WTC11 (cell line): Measurements from ENCODE around the gene PNPLA6. TPM values are rescaled to one million over a fixed set of nuclear protein-coding genes. Genes with fewer than 3 reads are reported as not detected.
A peak's percentile ranks its signal among the peaks of the same experiment; 100 is the strongest.

ENCODE experiments used
- ATAC-seq: fragments of 200-7000 bp; cut with Tn5 transposase; 2 replicates; pipeline ENCODE4 v1.10.0; 2021; ENCODE audit warnings: mild to moderate bottlenecking, moderate library complexity
- CTCF ChIA-PET: fragments of 300-600 bp; sonication (Branson Sonifier 250); formaldehyde crosslinking; loops from one replicate; lab custom pipeline; 2021; ENCODE audit warnings: antibody characterized with exemption; lab: Charles Lee
- POLR2A ChIA-PET: fragments of 350-600 bp; sonication (Branson Sonifier 250); formaldehyde crosslinking; loops from one replicate; lab custom pipeline; 2021; ENCODE audit warnings: antibody characterized with exemption; lab: Charles Lee
- DNase-seq: peaks from one replicate; pipeline ENCODE4 v3.0.0; 2021; ENCODE audit warnings: low spot score
- H3K27ac Mint-ChIP-seq: 2 replicates; pipeline ENCODE4 v1.8.0; 2021; ENCODE audit warnings: mixed read lengths
- H3K27me3 Mint-ChIP-seq: 2 replicates; pipeline ENCODE4 v1.8.0; 2021; ENCODE audit warnings: low read depth, mild to moderate bottlenecking, moderate library complexity, mixed read lengths
- H3K36me3 Mint-ChIP-seq: 2 replicates; pipeline ENCODE4 v1.8.0; 2021; ENCODE audit warnings: mixed read lengths
- H3K4me1 Mint-ChIP-seq: 2 replicates; pipeline ENCODE4 v1.8.0; 2022; ENCODE audit warnings: mixed read lengths
- H3K4me3 Mint-ChIP-seq: 2 replicates; pipeline ENCODE4 v1.8.0; 2021; ENCODE audit warnings: mild to moderate bottlenecking, moderate library complexity, mixed read lengths
- H3K9me3 Mint-ChIP-seq: 2 replicates; pipeline ENCODE4 v1.8.0; 2021; ENCODE audit warnings: mixed read lengths
- ELF4 ChIP-seq: sonication (generic); formaldehyde crosslinking; IDR thresholded peaks from 2 replicates; pipeline ENCODE4 v1.8.1; 2022; ENCODE audit warnings: low read depth, mild to moderate bottlenecking, moderate library complexity, missing genetic modification reagents
- GABPB1 ChIP-seq: sonication (generic); formaldehyde crosslinking; IDR thresholded peaks from 2 replicates; pipeline ENCODE4 v1.8.1; 2023; ENCODE audit warnings: mild to moderate bottlenecking, missing genetic modification reagents
- GTF2I ChIP-seq: fragments of 250-450 bp; sonication (Bioruptor Pico); conservative IDR thresholded peaks from 2 replicates; pipeline ENCODE4 v1.4.0; 2021; ENCODE audit warnings: mild to moderate bottlenecking
- HMGA2 ChIP-seq: fragments of 250-450 bp; sonication (Bioruptor Pico); IDR thresholded peaks from 2 replicates; pipeline ENCODE4 v1.4.0; 2021; ENCODE audit warnings: mild to moderate bottlenecking, moderate library complexity
- IRF2 ChIP-seq: sonication (generic); formaldehyde crosslinking; IDR thresholded peaks from 2 replicates; pipeline ENCODE4 v1.8.0; 2022; ENCODE audit warnings: low read depth, missing genetic modification reagents, borderline replicate concordance
- JAZF1 ChIP-seq: fragments of 250-450 bp; sonication (Bioruptor Pico); IDR thresholded peaks from 2 replicates; pipeline ENCODE4 v1.9.0; 2021; ENCODE audit warnings: moderate library complexity, mild to moderate bottlenecking, inconsistent platforms
- KAT7 ChIP-seq: sonication (generic); formaldehyde crosslinking; IDR thresholded peaks from 2 replicates; pipeline ENCODE4 v1.8.1; 2023; ENCODE audit warnings: missing genetic modification reagents, mild to moderate bottlenecking, borderline replicate concordance
- ZBTB21 ChIP-seq: sonication (generic); formaldehyde crosslinking; IDR thresholded peaks from 2 replicates; pipeline ENCODE4 v1.8.1; 2023; ENCODE audit warnings: mild to moderate bottlenecking, missing genetic modification reagents, borderline replicate concordance
- ZNF219 ChIP-seq: sonication (generic); formaldehyde crosslinking; IDR thresholded peaks from 2 replicates; pipeline ENCODE4 v1.8.0; 2023; ENCODE audit warnings: missing genetic modification reagents, mild to moderate bottlenecking, borderline replicate concordance
- ZNF263 ChIP-seq: sonication (generic); formaldehyde crosslinking; IDR thresholded peaks from 2 replicates; pipeline ENCODE4 v1.8.1; 2022; ENCODE audit warnings: low read depth, mild to moderate bottlenecking, moderate library complexity, missing genetic modification reagents
- total RNA-seq: library from RNA; stranded (reverse); gene quantifications from 3 replicates; pipeline ENCODE4 v1.2.3, GENCODE V29; 2021
- TF ChIP-seq, protein P1 (sequence below): fragments of 200-600 bp; IDR thresholded peaks from 2 replicates; pipeline ENCODE4 v1.8.0; 2022; ENCODE audit warnings: antibody characterized with exemption
- TF ChIP-seq, protein P2 (sequence below): sonication (generic); formaldehyde crosslinking; conservative IDR thresholded peaks from 2 replicates; pipeline ENCODE4 v1.8.1; 2023; ENCODE audit warnings: mild to moderate bottlenecking, low read depth, missing genetic modification reagents, moderate library complexity
- TF ChIP-seq, protein P3 (sequence below): sonication (generic); formaldehyde crosslinking; IDR thresholded peaks from 2 replicates; pipeline ENCODE4 v1.8.1; 2023; ENCODE audit warnings: mild to moderate bottlenecking, moderate library complexity, missing genetic modification reagents
- TF ChIP-seq, protein P4 (sequence below): sonication (generic); formaldehyde crosslinking; IDR thresholded peaks from 2 replicates; pipeline ENCODE4 v1.8.1; 2023; ENCODE audit warnings: mild to moderate bottlenecking, missing genetic modification reagents
- TF ChIP-seq, protein P5 (sequence below): sonication (generic); formaldehyde crosslinking; IDR thresholded peaks from 2 replicates; pipeline ENCODE4 v1.8.1; 2022; ENCODE audit warnings: mild to moderate bottlenecking, missing genetic modification reagents, moderate library complexity, borderline replicate concordance
- TF ChIP-seq, protein P6 (sequence below): sonication (generic); formaldehyde crosslinking; IDR thresholded peaks from 2 replicates; pipeline ENCODE4 v1.8.0; 2023; ENCODE audit warnings: mild to moderate bottlenecking, missing genetic modification reagents
- TF ChIP-seq, protein P7 (sequence below): fragments of 250-450 bp; sonication (Bioruptor Pico); IDR thresholded peaks from 2 replicates; pipeline ENCODE4 v1.9.0; 2021; ENCODE audit warnings: moderate library complexity, mild to moderate bottlenecking, inconsistent platforms, borderline replicate concordance
- TF ChIP-seq, protein P8 (sequence below): sonication (generic); formaldehyde crosslinking; IDR thresholded peaks from 2 replicates; pipeline ENCODE4 v1.8.1; 2023; ENCODE audit warnings: mild to moderate bottlenecking, missing genetic modification reagents, moderate library complexity

PNPLA6 gene
- total RNA-seq, 1 experiment from 2014 or later: 149 TPM

DNA sequence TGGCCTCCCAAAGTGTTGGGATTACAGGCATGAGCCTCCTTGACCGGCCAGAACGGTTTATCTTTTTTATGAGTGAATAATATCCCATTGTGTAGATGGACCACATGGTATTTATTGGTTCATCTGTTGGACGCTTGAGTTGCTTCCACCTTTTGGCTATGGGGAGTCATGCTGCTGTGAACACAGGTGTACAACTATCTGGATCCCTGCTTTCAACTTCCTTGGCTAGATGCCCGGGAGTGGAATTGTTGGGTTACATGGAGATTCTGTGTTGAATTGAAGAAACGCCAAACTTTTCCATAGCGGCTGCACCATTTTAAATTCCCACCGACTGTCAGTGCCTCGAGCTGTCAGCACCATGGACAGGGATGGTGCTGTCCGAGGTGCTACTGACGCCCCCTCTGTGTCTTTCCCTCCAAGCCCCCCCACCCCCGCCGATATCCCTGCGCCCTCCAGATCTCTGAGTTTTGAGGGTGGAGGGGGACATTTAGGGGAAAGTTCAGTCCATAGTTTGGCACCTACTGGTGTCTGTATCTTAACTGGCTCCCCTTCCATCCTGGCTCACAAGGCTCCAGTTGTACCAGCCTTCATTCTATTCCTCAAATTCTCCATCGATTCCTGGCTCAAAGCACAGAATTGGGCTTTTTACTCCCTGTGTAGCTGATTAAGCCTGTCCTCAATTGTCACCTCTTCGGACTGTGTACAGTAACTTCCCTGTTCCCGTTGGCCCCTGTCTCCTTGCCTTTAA lies 27.3 kb downstream of the PNPLA6 start (continued):
- TF ChIP-seq GABPB1 (CRISPR knock-in tag) (0 out of 2 replicates have a peak, but pooled peaks have one; percentile 18), ELF4 (CRISPR knock-in tag) (peak; percentile 97), GTF2I (CRISPR knock-in tag) (no peak), HMGA2 (no peak), ZNF263 (peak; percentile 72; the same call in 1 of the 2 replicates)
- TF ChIP-seq, protein P1, sequence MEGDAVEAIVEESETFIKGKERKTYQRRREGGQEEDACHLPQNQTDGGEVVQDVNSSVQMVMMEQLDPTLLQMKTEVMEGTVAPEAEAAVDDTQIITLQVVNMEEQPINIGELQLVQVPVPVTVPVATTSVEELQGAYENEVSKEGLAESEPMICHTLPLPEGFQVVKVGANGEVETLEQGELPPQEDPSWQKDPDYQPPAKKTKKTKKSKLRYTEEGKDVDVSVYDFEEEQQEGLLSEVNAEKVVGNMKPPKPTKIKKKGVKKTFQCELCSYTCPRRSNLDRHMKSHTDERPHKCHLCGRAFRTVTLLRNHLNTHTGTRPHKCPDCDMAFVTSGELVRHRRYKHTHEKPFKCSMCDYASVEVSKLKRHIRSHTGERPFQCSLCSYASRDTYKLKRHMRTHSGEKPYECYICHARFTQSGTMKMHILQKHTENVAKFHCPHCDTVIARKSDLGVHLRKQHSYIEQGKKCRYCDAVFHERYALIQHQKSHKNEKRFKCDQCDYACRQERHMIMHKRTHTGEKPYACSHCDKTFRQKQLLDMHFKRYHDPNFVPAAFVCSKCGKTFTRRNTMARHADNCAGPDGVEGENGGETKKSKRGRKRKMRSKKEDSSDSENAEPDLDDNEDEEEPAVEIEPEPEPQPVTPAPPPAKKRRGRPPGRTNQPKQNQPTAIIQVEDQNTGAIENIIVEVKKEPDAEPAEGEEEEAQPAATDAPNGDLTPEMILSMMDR: no peak
- TF ChIP-seq, protein P2, sequence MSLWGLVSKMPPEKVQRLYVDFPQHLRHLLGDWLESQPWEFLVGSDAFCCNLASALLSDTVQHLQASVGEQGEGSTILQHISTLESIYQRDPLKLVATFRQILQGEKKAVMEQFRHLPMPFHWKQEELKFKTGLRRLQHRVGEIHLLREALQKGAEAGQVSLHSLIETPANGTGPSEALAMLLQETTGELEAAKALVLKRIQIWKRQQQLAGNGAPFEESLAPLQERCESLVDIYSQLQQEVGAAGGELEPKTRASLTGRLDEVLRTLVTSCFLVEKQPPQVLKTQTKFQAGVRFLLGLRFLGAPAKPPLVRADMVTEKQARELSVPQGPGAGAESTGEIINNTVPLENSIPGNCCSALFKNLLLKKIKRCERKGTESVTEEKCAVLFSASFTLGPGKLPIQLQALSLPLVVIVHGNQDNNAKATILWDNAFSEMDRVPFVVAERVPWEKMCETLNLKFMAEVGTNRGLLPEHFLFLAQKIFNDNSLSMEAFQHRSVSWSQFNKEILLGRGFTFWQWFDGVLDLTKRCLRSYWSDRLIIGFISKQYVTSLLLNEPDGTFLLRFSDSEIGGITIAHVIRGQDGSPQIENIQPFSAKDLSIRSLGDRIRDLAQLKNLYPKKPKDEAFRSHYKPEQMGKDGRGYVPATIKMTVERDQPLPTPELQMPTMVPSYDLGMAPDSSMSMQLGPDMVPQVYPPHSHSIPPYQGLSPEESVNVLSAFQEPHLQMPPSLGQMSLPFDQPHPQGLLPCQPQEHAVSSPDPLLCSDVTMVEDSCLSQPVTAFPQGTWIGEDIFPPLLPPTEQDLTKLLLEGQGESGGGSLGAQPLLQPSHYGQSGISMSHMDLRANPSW: peak; percentile 91; the same call in 1 of the 2 replicates
- TF ChIP-seq, protein P3, sequence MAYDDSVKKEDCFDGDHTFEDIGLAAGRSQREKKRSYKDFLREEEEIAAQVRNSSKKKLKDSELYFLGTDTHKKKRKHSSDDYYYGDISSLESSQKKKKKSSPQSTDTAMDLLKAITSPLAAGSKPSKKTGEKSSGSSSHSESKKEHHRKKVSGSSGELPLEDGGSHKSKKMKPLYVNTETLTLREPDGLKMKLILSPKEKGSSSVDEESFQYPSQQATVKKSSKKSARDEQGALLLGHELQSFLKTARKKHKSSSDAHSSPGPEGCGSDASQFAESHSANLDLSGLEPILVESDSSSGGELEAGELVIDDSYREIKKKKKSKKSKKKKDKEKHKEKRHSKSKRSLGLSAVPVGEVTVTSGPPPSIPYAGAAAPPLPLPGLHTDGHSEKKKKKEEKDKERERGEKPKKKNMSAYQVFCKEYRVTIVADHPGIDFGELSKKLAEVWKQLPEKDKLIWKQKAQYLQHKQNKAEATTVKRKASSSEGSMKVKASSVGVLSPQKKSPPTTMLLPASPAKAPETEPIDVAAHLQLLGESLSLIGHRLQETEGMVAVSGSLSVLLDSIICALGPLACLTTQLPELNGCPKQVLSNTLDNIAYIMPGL (CRISPR knock-in tag): no peak
- TF ChIP-seq, protein P4, sequence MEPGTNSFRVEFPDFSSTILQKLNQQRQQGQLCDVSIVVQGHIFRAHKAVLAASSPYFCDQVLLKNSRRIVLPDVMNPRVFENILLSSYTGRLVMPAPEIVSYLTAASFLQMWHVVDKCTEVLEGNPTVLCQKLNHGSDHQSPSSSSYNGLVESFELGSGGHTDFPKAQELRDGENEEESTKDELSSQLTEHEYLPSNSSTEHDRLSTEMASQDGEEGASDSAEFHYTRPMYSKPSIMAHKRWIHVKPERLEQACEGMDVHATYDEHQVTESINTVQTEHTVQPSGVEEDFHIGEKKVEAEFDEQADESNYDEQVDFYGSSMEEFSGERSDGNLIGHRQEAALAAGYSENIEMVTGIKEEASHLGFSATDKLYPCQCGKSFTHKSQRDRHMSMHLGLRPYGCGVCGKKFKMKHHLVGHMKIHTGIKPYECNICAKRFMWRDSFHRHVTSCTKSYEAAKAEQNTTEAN (CRISPR knock-in tag): peak; percentile 98
- TF ChIP-seq, protein P5, sequence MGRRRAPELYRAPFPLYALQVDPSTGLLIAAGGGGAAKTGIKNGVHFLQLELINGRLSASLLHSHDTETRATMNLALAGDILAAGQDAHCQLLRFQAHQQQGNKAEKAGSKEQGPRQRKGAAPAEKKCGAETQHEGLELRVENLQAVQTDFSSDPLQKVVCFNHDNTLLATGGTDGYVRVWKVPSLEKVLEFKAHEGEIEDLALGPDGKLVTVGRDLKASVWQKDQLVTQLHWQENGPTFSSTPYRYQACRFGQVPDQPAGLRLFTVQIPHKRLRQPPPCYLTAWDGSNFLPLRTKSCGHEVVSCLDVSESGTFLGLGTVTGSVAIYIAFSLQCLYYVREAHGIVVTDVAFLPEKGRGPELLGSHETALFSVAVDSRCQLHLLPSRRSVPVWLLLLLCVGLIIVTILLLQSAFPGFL (CRISPR knock-in tag): peak; percentile 98; the same call in 1 of the 2 replicates

DNA sequence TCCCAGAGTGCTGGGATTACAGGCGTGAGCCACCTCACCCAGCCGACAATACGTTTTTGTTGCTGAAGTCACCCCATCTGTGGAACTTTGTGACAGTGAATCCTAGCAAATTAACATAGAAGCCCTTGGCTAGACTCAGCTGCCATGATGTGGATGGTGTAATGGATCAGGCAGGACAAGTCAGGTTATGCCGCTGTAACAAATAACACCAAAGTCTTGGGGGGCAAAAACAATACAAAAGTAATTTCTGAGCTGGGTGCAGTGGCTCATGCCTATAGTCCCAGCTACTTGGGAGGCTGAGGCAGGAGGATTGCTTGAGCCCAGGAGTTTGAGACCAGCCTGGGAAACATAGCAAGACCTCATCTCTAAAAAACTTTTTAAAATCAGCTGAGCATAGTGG lies 29.3 kb downstream of the PNPLA6 start:
- ATAC-seq (no peak), DNase-seq (no peak)
- ChIA-PET CTCF (interaction anchor here (0.9 to 3.1 kb wide), 4 partner anchors 10 to 234 kb away, joined by 3 to 15 read pairs (median 4); partner anchors contain the start of genes PNPLA6 and TRAPPC5), POLR2A (no interaction called here)
- Mint-ChIP-seq H3K4me1 (no peaks in the 10 kb centered on the region), H3K27ac (no peak overlapping the region), H3K4me3 (no peak overlapping the region), H3K27me3 (no peaks in the 10 kb centered on the region), H3K36me3 (peaks cover 4% of the 10 kb centered on the region), H3K9me3 (0 out of 2 replicates have a peak, but pooled peaks cover 5% of the 10 kb centered on the region)
- no peak for TF ChIP-seq ZNF219 (CRISPR knock-in tag)
- TF ChIP-seq GTF2I (CRISPR knock-in tag): no peak
- no peak for TF ChIP-seq ZBTB21 (CRISPR knock-in tag)
- no peak for TF ChIP-seq GABPB1 (CRISPR knock-in tag)
- TF ChIP-seq, protein P6, sequence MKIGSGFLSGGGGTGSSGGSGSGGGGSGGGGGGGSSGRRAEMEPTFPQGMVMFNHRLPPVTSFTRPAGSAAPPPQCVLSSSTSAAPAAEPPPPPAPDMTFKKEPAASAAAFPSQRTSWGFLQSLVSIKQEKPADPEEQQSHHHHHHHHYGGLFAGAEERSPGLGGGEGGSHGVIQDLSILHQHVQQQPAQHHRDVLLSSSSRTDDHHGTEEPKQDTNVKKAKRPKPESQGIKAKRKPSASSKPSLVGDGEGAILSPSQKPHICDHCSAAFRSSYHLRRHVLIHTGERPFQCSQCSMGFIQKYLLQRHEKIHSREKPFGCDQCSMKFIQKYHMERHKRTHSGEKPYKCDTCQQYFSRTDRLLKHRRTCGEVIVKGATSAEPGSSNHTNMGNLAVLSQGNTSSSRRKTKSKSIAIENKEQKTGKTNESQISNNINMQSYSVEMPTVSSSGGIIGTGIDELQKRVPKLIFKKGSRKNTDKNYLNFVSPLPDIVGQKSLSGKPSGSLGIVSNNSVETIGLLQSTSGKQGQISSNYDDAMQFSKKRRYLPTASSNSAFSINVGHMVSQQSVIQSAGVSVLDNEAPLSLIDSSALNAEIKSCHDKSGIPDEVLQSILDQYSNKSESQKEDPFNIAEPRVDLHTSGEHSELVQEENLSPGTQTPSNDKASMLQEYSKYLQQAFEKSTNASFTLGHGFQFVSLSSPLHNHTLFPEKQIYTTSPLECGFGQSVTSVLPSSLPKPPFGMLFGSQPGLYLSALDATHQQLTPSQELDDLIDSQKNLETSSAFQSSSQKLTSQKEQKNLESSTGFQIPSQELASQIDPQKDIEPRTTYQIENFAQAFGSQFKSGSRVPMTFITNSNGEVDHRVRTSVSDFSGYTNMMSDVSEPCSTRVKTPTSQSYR (CRISPR knock-in tag): no peak
- no peak for TF ChIP-seq IRF2
- TF ChIP-seq KAT7 (CRISPR knock-in tag): no peak
- TF ChIP-seq JAZF1: no peak
- TF ChIP-seq, protein P7, sequence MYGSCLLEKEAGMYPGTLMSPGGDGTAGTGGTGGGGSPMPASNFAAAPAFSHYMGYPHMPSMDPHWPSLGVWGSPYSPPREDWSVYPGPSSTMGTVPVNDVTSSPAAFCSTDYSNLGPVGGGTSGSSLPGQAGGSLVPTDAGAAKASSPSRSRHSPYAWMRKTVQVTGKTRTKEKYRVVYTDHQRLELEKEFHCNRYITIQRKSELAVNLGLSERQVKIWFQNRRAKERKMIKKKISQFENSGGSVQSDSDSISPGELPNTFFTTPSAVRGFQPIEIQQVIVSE: no peak
- TF ChIP-seq, protein P8, sequence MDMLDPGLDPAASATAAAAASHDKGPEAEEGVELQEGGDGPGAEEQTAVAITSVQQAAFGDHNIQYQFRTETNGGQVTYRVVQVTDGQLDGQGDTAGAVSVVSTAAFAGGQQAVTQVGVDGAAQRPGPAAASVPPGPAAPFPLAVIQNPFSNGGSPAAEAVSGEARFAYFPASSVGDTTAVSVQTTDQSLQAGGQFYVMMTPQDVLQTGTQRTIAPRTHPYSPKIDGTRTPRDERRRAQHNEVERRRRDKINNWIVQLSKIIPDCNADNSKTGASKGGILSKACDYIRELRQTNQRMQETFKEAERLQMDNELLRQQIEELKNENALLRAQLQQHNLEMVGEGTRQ (CRISPR knock-in tag): no peak
- TF ChIP-seq HMGA2: no peak
- TF ChIP-seq, protein P3 (CRISPR knock-in tag): no peak
